ENCODE data around the gene PTCRA.
A peak's percentile ranks its signal among the peaks of the same experiment; 100 is the strongest.

PTCRA gene

DNA sequence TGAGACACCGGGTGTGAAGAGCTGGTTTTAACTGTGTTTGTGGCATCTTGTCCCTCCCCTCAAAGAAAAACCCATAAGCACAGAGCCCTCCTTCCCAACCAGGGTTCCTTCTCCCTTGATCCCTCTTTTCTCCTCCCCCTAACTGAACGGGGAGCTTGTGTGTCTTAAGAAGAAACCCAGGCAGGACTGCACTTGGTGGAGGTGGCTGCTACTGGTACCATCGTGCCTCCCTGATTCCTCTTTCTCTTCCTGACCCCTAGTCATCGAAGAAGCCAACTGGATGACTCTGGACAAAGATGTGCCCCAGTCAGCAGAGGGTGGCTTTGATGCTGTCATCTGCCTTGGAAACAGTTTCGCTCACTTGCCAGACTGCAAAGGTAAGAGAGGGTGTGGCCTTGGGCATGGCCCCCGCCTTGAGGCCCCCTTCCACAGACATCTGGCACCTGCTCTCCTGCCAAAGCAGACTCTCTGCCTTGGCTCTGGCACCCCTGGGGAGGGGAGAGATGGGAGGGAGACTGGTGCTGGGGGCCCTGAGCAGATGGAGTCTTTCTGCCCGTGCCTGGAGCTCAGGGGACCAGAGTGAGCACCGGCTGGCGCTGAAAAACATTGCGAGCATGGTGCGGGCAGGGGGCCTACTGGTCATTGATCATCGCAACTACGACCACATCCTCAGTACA, 46.8 kb downstream of the PTCRA start:
- ATAC-seq: no peak
- TF ChIP-seq RARB (CRISPR knock-in tag; IDR thresholded peaks at IDR 0.05) (no peak), ESRRG (CRISPR knock-in tag; IDR thresholded peaks at IDR 0.05) (no peak), ZNF565 (CRISPR knock-in tag; conservative IDR thresholded peaks at IDR 0.05; ENCODE audit: low read depth) (no peak), ISL1 (CRISPR knock-in tag; IDR thresholded peaks at IDR 0.05) (no peak), ZFP30 (CRISPR knock-in tag; IDR thresholded peaks at IDR 0.05) (no peak), BACH2 (CRISPR knock-in tag; IDR thresholded peaks at IDR 0.05; ENCODE audit: borderline replicate concordance) (no peak), SNAI2 (CRISPR knock-in tag; IDR thresholded peaks at IDR 0.05) (no peak), ARNTL (CRISPR knock-in tag; IDR thresholded peaks at IDR 0.05; ENCODE audit: borderline replicate concordance, low read depth) (no peak), ZFP3 (CRISPR knock-in tag; IDR thresholded peaks at IDR 0.05) (no peak), TOX (CRISPR knock-in tag; IDR thresholded peaks at IDR 0.05; ENCODE audit: borderline replicate concordance) (no peak), GLIS3 (CRISPR knock-in tag; IDR thresholded peaks at IDR 0.05) (no peak), ZC3H10 (CRISPR knock-in tag; IDR thresholded peaks at IDR 0.05) (no peak), OSR1 (CRISPR knock-in tag; IDR thresholded peaks at IDR 0.05) (no peak), ZNF8 (CRISPR knock-in tag; IDR thresholded peaks at IDR 0.05) (no peak)
- TF ChIP-seq, protein P1, sequence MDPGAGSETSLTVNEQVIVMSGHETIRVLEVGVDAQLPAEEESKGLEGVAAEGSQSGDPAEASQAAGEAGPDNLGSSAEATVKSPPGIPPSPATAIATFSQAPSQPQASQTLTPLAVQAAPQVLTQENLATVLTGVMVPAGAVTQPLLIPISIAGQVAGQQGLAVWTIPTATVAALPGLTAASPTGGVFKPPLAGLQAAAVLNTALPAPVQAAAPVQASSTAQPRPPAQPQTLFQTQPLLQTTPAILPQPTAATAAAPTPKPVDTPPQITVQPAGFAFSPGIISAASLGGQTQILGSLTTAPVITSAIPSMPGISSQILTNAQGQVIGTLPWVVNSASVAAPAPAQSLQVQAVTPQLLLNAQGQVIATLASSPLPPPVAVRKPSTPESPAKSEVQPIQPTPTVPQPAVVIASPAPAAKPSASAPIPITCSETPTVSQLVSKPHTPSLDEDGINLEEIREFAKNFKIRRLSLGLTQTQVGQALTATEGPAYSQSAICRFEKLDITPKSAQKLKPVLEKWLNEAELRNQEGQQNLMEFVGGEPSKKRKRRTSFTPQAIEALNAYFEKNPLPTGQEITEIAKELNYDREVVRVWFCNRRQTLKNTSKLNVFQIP (CRISPR knock-in tag; IDR thresholded peaks at IDR 0.05; ENCODE audit: borderline replicate concordance, low read depth): no peak

DNA sequence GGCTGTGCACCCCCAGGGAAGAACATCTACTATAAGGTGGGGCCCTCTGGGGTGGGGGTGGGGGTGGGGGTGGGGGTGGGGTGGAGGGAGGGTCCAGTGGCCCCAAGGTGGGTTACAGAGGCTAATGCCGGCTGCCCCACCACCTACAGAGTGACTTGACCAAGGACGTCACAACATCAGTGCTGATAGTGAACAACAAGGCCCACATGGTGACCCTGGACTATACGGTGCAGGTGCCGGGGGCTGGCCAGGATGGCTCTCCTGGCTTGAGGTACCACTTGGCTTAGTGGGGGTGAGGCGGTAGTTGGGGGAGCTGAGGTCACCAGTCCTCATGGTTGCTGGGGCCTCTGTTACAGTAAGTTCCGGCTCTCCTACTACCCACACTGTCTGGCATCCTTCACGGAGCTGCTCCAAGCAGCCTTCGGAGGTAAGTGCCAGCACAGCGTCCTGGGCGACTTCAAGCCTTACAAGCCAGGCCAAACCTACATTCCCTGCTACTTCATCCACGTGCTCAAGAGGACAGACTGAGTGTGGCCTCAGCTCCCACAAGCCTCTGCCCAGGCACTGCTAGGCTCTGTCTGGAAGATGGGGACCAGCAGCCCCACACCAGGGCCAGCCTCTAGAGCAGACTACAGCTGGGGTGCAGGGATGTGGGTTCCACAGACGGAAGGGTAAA, 47.5 kb downstream of the PTCRA start:
- peak; percentile 14 for ATAC-seq
- TF ChIP-seq TCF4 (CRISPR knock-in tag; IDR thresholded peaks at IDR 0.05; ENCODE audit: borderline replicate concordance) (no peak), OSR1 (CRISPR knock-in tag; IDR thresholded peaks at IDR 0.05) (no peak), ZC3H10 (CRISPR knock-in tag; IDR thresholded peaks at IDR 0.05) (no peak), ZNF565 (CRISPR knock-in tag; conservative IDR thresholded peaks at IDR 0.05; ENCODE audit: low read depth) (no peak), BACH2 (CRISPR knock-in tag; IDR thresholded peaks at IDR 0.05; ENCODE audit: borderline replicate concordance) (no peak), RARB (CRISPR knock-in tag; IDR thresholded peaks at IDR 0.05) (no peak), ZNF70 (CRISPR knock-in tag; IDR thresholded peaks at IDR 0.05) (no peak), ZNF8 (CRISPR knock-in tag; IDR thresholded peaks at IDR 0.05) (no peak), SNAI2 (CRISPR knock-in tag; IDR thresholded peaks at IDR 0.05) (no peak), ZFP3 (CRISPR knock-in tag; IDR thresholded peaks at IDR 0.05) (no peak)
- TF ChIP-seq, protein P2, sequence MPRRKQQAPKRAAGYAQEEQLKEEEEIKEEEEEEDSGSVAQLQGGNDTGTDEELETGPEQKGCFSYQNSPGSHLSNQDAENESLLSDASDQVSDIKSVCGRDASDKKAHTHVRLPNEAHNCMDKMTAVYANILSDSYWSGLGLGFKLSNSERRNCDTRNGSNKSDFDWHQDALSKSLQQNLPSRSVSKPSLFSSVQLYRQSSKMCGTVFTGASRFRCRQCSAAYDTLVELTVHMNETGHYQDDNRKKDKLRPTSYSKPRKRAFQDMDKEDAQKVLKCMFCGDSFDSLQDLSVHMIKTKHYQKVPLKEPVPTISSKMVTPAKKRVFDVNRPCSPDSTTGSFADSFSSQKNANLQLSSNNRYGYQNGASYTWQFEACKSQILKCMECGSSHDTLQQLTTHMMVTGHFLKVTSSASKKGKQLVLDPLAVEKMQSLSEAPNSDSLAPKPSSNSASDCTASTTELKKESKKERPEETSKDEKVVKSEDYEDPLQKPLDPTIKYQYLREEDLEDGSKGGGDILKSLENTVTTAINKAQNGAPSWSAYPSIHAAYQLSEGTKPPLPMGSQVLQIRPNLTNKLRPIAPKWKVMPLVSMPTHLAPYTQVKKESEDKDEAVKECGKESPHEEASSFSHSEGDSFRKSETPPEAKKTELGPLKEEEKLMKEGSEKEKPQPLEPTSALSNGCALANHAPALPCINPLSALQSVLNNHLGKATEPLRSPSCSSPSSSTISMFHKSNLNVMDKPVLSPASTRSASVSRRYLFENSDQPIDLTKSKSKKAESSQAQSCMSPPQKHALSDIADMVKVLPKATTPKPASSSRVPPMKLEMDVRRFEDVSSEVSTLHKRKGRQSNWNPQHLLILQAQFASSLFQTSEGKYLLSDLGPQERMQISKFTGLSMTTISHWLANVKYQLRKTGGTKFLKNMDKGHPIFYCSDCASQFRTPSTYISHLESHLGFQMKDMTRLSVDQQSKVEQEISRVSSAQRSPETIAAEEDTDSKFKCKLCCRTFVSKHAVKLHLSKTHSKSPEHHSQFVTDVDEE (CRISPR knock-in tag; IDR thresholded peaks at IDR 0.05): no peak
- TF ChIP-seq, protein P3, sequence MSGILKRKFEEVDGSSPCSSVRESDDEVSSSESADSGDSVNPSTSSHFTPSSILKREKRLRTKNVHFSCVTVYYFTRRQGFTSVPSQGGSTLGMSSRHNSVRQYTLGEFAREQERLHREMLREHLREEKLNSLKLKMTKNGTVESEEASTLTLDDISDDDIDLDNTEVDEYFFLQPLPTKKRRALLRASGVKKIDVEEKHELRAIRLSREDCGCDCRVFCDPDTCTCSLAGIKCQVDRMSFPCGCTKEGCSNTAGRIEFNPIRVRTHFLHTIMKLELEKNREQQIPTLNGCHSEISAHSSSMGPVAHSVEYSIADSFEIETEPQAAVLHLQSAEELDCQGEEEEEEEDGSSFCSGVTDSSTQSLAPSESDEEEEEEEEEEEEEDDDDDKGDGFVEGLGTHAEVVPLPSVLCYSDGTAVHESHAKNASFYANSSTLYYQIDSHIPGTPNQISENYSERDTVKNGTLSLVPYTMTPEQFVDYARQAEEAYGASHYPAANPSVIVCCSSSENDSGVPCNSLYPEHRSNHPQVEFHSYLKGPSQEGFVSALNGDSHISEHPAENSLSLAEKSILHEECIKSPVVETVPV (CRISPR knock-in tag; IDR thresholded peaks at IDR 0.05): no peak
- TF ChIP-seq, protein P4, sequence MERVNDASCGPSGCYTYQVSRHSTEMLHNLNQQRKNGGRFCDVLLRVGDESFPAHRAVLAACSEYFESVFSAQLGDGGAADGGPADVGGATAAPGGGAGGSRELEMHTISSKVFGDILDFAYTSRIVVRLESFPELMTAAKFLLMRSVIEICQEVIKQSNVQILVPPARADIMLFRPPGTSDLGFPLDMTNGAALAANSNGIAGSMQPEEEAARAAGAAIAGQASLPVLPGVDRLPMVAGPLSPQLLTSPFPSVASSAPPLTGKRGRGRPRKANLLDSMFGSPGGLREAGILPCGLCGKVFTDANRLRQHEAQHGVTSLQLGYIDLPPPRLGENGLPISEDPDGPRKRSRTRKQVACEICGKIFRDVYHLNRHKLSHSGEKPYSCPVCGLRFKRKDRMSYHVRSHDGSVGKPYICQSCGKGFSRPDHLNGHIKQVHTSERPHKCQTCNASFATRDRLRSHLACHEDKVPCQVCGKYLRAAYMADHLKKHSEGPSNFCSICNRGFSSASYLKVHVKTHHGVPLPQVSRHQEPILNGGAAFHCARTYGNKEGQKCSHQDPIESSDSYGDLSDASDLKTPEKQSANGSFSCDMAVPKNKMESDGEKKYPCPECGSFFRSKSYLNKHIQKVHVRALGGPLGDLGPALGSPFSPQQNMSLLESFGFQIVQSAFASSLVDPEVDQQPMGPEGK (CRISPR knock-in tag; IDR thresholded peaks at IDR 0.05; ENCODE audit: borderline replicate concordance): no peak

DNA sequence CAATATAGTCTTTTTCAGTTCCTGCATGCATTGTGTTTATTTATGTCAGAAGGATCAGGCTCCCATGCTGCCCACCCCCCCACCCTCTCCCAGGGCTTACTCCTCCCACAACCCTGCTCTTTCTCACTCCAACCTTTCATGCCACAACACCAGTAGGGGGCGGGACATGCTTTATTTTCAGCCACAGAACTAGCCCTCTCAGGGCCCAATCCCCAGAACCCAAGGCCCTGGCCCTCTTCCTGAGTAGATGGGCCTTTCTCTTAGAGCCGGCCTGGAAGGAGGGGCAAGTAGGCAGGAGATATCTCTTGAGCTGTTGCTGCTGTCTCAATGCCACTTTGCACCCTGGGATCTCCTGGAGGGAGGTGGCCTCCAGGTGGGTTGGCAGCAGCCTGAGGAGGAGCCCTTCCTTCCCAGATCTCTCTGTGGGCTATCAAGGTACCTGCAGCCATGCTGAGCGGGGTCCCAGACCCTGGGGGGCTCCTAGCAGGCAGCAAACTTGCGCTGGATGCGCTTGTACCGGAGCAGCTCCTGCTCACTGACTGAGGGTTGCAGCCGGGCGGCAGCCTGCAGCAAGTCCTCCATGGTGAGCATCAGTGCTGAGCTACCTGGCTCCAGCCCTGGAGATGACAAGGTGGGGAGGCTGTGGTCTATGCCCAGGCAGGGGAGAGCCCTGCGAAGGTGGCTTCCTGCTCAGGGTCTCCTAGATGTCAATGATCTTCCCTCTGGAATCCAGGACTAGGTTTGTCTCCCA, 48.2 kb downstream of the PTCRA start:
- TF ChIP-seq ESRRG (CRISPR knock-in tag; IDR thresholded peaks at IDR 0.05) (no peak), ZC3H10 (CRISPR knock-in tag; IDR thresholded peaks at IDR 0.05) (no peak), CSDC2 (CRISPR knock-in tag; IDR thresholded peaks at IDR 0.05) (no peak), SNAI2 (CRISPR knock-in tag; IDR thresholded peaks at IDR 0.05) (no peak)
- ATAC-seq: peak; percentile 83
